HUES64 (cell line): ENCODE data around the gene PPP3R2.
"Not testable (repeated sequence)": the region's sequence is repeated elsewhere in the genome, so short reads cannot be mapped to it uniquely, and the experiment has no call there.

Experiments used
- H3K27ac ChIP-seq: 2 replicates; pipeline ENCODE4 v1.7.0; 2013; ENCODE audit warnings: low read depth, low read length, inconsistent platforms
- H3K27me3 ChIP-seq: 2 replicates; pipeline ENCODE4 v1.6.1; 2013; ENCODE audit warnings: mild to moderate bottlenecking, low read length; ENCODE audit not compliant: insufficient read depth
- H3K36me3 ChIP-seq: 2 replicates; pipeline ENCODE4 v1.6.1; 2013; ENCODE audit warnings: mild to moderate bottlenecking, low read length; ENCODE audit not compliant: insufficient read depth
- H3K4me1 ChIP-seq: 2 replicates; pipeline ENCODE4 v1.6.1; 2013; ENCODE audit warnings: mild to moderate bottlenecking, low read length, moderate library complexity; ENCODE audit not compliant: insufficient read depth
- H3K4me3 ChIP-seq: 2 replicates; pipeline ENCODE4 v1.5.1; 2013; ENCODE audit warnings: mild to moderate bottlenecking, low read length, moderate library complexity
- H3K9ac ChIP-seq: 2 replicates; pipeline ENCODE4 v1.6.1; 2013; ENCODE audit warnings: mild to moderate bottlenecking, low read depth, low read length
- H3K9me3 ChIP-seq: 2 replicates; pipeline ENCODE4 v1.6.1; 2013; ENCODE audit warnings: low read depth, low read length; ENCODE audit not compliant: insufficient read depth
- WGBS: fragments of 150-250, 120-280 bp; methylation state at CpG from one replicate; pipeline ENCODE4 v1.1.7; 2013; ENCODE audit warnings: missing lambda C conversion rate; 5-methylcytosine and 5-hydroxymethylcytosine counted together

Gene PPP3R2

GRCh38 chr9:101567725-101568350, 26.9 kb downstream of the PPP3R2 start:
- Histone ChIP-seq H3K36me3 (peaks cover 50% of the 10 kb centered on the region), H3K4me1 (peaks cover 20% of the 10 kb centered on the region), H3K27me3 (no peaks in the 10 kb centered on the region), H3K9ac (no peak overlapping the region), H3K4me3 (no peak overlapping the region), H3K27ac (no peak overlapping the region), H3K9me3 (no peaks in the 10 kb centered on the region)
- WGBS: 94% methylated on average over 3 of the region's 3 CpGs

DNA sequence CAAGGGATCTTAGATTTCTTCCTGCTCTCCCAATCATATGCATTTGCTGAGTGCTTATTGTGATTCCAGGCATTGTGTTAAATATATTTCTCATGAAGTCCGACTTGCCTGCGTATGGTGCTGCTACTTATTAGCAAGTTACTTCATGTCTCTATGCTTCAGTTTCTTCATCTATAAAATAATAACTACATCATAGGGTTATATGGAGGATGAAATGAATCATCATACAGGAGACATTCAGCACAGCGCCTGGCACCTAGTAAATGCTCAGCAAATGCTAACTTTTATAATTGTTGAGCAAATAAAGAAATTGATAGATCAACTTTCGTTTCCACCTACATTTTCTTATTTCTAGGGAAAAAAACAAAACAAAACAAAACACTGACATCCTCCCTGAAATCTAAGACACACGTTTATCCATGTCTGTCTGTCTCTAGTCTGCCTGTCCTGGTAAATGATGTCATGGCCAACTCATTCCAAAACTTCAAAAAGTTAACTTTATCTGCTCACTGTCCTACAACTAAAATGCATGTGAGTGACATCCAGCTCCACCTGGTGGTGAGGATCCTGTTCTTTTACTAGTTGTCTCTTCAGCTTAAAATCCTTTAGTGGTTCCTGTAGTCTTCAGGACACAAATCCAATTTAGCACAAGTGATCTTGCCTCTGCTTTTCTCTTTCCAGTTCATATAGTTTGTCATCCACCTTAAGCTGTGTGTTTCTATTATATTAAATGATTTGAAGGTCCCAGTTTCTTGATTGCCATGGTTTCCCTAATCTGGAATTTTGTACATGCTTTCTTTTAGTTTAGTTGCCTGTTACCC, 27.7 kb downstream of the PPP3R2 start:
- Histone ChIP-seq H3K4me1 (peaks cover 13% of the 10 kb centered on the region), H3K27ac (no peak overlapping the region), H3K27me3 (no peaks in the 10 kb centered on the region), H3K9me3 (no peaks in the 10 kb centered on the region), H3K36me3 (peaks cover 58% of the 10 kb centered on the region), H3K4me3 (no peak overlapping the region), H3K9ac (no peak overlapping the region)
- WGBS: 83% methylated on average over 3 of the region's 5 CpGs

GRCh38 chr9:101564252-101564651, 30.5 kb downstream of the PPP3R2 start:
- H3K4me1 ChIP-seq: no peaks in the 10 kb centered on the region
- H3K4me3 ChIP-seq: no peak overlapping the region
- no peaks in the 10 kb centered on the region for H3K9me3 ChIP-seq
- H3K27ac ChIP-seq: no peak overlapping the region
- H3K36me3 ChIP-seq: peaks cover 76% of the 10 kb centered on the region
- no peaks in the 10 kb centered on the region for H3K27me3 ChIP-seq
- no peak overlapping the region for H3K9ac ChIP-seq

- WGBS: 88% methylated on average over 1 of the region's 1 CpG
- peaks cover 88% of the 10 kb centered on the region for H3K36me3 ChIP-seq
Observed at GRCh38 chr9:101562966-101563365, 31.8 kb downstream of the PPP3R2 start.

DNA sequence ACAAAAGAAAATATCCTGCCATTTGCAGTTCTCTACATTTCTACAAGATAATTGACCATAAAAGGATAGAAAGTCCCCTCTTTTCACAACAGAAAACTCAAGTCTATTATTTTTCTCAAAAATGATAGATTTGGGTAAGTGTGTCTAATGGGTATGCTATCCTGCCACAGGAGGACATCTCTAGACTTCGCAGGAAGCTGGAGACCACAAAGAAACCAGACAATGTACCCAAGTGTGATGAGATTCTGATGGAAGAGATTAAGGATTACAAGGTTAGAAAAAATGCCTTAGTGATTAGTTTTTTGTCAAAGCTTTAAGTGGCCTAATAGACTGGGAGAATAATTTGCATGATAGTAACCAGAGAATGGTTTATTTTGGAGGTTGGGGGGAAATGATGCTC, 33.0 kb downstream of the PPP3R2 start:
- Histone ChIP-seq H3K36me3 (peaks cover 90% of the 10 kb centered on the region), H3K4me3 (no peak overlapping the region), H3K4me1 (no peaks in the 10 kb centered on the region), H3K27me3 (no peaks in the 10 kb centered on the region), H3K27ac (no peak overlapping the region), H3K9me3 (no peaks in the 10 kb centered on the region), H3K9ac (no peak overlapping the region)
- WGBS: 96% methylated on average over 1 of the region's 1 CpG

More at GRCh38 chr9:101562966-101563365, 31.8 kb downstream of the PPP3R2 start:
- Histone ChIP-seq H3K4me3 (no peak overlapping the region), H3K9ac (no peak overlapping the region), H3K27ac (no peak overlapping the region), H3K27me3 (no peaks in the 10 kb centered on the region), H3K4me1 (no peaks in the 10 kb centered on the region), H3K9me3 (no peaks in the 10 kb centered on the region)

GRCh38 chr9:101549472-101550098, 45.2 kb downstream of the PPP3R2 start:
- WGBS: 85% methylated on average over 15 of the region's 18 CpGs
- H3K27ac ChIP-seq, H3K4me1 ChIP-seq, H3K9ac ChIP-seq, H3K27me3 ChIP-seq, H3K4me3 ChIP-seq, H3K9me3 ChIP-seq: not testable (repeated sequence)
- H3K36me3 ChIP-seq: peaks cover 97% of the 10 kb centered on the region

GRCh38 chr9:101543098-101543735, 51.6 kb downstream of the PPP3R2 start:
- Histone ChIP-seq H3K36me3 (peaks cover 87% of the 10 kb centered on the region), H3K27ac (no peak overlapping the region), H3K4me1 (no peaks in the 10 kb centered on the region), H3K9me3 (no peaks in the 10 kb centered on the region), H3K9ac (no peak overlapping the region), H3K4me3 (no peak overlapping the region), H3K27me3 (no peaks in the 10 kb centered on the region)
- 96% methylated on average over 14 of the region's 14 CpGs for WGBS
